Uterus (tissue), 2 donors: ENCODE data around the gene ZNF222.

Experiments used
- CTCF ChIP-seq, 4 experiments: fragments of 200-600 bp in 2 of 4; fragments of 450-650 bp in 2 of 4; sonication (generic) in 2 of 4; IDR thresholded peaks; one replicate each; pipeline ENCODE4 v1.5.1; 2016 to 2019; ENCODE audit warnings: antibody characterized with exemption in 4 of 4, mild to moderate bottlenecking in 2 of 4, moderate library complexity in 1 of 4
- POLR2A ChIP-seq, 2 donors: fragments of 450-650 bp; IDR thresholded peaks; one replicate each; pipeline ENCODE4 v1.6.1; 2016; ENCODE audit warnings: antibody characterized with exemption in 2 of 2, mild to moderate bottlenecking in 1 of 2, moderate library complexity in 1 of 2

- TF ChIP-seq CTCF (IDR thresholded peaks at IDR 0.05): no peak
- no peak for TF ChIP-seq POLR2A (IDR thresholded peaks at IDR 0.05)
These were observed 21.6 kb upstream of the ZNF222 start for GRCh38 chr19:44003461-44004009.
